Immature natural killer cell (primary cell): Measurements from ENCODE around the gene DOC2B. TPM values are rescaled to one million over a fixed set of nuclear protein-coding genes. Genes with fewer than 3 reads are reported as not detected.
"Not testable (repeated sequence)": the region's sequence is repeated elsewhere in the genome, so short reads cannot be mapped to it uniquely, and the experiment has no call there.

Source experiments
- DNase-seq, 3 donors: peaks; one replicate each; pipeline ENCODE4 v3.0.0; 2022; ENCODE audit warnings: mixed read lengths in 1 of 3
- H3K27ac Mint-ChIP-seq, 6 donors: one replicate each; pipeline ENCODE4 v1.8.0; 2020; ENCODE audit warnings: mixed read lengths in 6 of 6, mild to moderate bottlenecking in 5 of 6, inconsistent platforms in 4 of 6, moderate library complexity in 3 of 6
- H3K27me3 Mint-ChIP-seq, 3 donors: one replicate each; pipeline ENCODE4 v1.8.0; 2020 to 2021; ENCODE audit warnings: low read depth in 3 of 3, mild to moderate bottlenecking in 3 of 3, mixed read lengths in 3 of 3, moderate library complexity in 3 of 3, inconsistent platforms in 1 of 3
- H3K36me3 Mint-ChIP-seq, 3 donors: one replicate each; pipeline ENCODE4 v1.8.0; 2020; ENCODE audit warnings: mixed read lengths in 3 of 3, inconsistent platforms in 2 of 3, mild to moderate bottlenecking in 2 of 3
- H3K4me1 Mint-ChIP-seq, 2 donors: one replicate each; pipeline ENCODE4 v1.8.0; 2020; ENCODE audit warnings: inconsistent platforms in 2 of 2, mild to moderate bottlenecking in 2 of 2, mixed read lengths in 2 of 2, moderate library complexity in 1 of 2
- H3K4me3 Mint-ChIP-seq, 5 donors: one replicate each; pipeline ENCODE4 v1.8.0; 2020; ENCODE audit warnings: mild to moderate bottlenecking in 5 of 5, mixed read lengths in 5 of 5, inconsistent platforms in 3 of 5, moderate library complexity in 3 of 5
- H3K9me3 Mint-ChIP-seq, 6 donors: one replicate each; pipeline ENCODE4 v1.8.0; 2020; ENCODE audit warnings: mild to moderate bottlenecking in 6 of 6, mixed read lengths in 6 of 6, inconsistent platforms in 4 of 6, moderate library complexity in 3 of 6
- polyA plus RNA-seq, 3 donors: library from polyadenylated mRNA; unstranded; fragments of 300-500 nt; fragmentation: Illumina TruSeq; gene quantifications; one replicate each; pipeline ENCODE4 v1.2.3, GENCODE V29; 2021

Gene DOC2B
- polyA plus RNA-seq, 3 donors from 2014 or later: not detected

DNA sequence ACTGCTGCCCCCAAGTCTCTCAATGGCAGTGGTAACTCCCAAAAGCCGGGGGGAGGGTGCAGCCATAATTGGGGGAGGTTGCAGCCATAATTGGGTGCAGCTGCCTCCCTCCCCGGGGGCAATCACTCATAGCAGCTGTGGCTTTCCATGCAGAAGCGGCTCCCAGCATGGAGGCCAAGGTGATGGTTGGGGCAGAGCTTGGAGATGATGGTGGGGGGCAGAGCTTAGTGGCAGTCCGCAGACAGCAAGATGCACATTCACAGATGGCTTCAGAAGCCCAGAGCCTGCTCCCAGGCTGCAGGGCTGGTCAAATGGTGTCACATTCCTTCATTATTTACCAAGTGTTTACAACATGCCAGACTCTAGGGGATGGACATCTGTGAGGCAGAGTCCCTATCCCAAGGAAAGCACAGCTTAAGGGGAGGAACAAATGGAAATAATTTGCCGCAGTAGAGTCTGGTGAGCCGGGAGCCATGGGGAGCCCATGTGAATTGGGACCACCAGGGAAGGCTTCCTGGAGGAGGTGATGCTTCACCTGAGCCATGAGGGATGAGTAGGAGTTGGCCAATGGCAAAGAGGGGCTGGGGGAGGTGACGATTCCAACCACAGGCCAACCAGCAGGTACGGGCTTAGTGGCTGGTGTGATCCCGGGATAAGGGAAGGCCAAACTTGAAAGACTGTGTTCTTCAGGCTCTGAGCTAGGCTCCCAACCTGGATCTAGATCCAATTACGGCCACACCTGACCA lies 8.1 kb downstream of the DOC2B start:
- Mint-ChIP-seq H3K27me3 (peaks cover 4 to 6% (median 5%) of the 10 kb centered on the region in 3 donors), H3K4me3 (no peak overlapping the region), H3K4me1 (peaks cover 0 to 1% of the 10 kb centered on the region in 2 donors), H3K9me3 (no peaks in the 10 kb centered on the region), H3K36me3 (no peaks in the 10 kb centered on the region), H3K27ac (no peak overlapping the region)
- DNase-seq: no peak

DNA sequence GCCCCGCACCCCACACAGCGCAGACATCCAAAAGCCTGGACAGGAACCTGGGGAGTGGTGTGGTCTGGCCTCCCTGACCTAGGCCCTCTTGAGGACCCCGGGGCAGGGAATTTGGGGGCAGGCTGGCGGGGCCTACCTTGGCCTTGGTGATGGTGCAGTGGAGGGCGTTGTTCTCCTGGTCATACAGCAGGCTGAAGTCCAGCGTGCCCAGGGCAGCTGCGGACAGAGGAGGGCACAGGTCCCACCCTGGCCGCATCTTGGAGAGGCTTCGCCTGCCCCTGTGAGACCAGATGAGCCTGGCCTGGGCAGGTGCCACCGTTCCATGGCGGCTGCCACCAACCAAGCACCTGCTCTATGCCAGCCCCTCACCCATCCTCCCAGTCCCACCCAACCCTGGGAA lies 9.0 kb downstream of the DOC2B start:
- Mint-ChIP-seq H3K36me3 (no peaks in the 10 kb centered on the region), H3K9me3 (no peaks in the 10 kb centered on the region), H3K27ac (no peak overlapping the region), H3K4me3 (no peak overlapping the region), H3K4me1 (peaks cover 0 to 1% of the 10 kb centered on the region in 2 donors), H3K27me3 (peaks cover 2 to 6% (median 3%) of the 10 kb centered on the region in 3 donors)
- DNase-seq: no peak

DNA sequence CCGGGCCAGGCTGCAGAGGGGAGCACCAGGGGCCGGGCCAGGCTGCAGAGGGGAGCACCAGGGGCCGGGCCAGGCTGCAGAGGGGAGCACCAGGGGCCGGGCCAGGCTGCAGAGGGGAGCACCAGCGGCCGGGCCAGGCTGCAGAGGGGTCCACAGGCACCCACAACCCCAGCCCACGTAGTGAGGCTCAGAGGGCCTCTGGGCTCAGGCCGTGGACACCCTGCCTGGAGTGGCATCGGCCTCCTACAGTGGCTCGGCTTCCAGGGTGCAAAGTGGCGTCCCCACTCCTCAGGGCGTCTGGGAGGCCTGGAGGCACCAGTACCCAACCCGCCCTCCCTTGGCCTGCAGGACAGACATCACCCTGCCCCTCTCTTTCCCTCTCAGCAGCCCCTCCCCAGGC lies 9.6 kb downstream of the DOC2B start:
- Mint-ChIP-seq H3K27ac (no peak overlapping the region), H3K9me3 (no peaks in the 10 kb centered on the region), H3K4me1 (peaks cover 0 to 1% of the 10 kb centered on the region in 2 donors), H3K27me3 (peaks cover 2 to 3% (median 2%) of the 10 kb centered on the region in 3 donors), H3K36me3 (no peaks in the 10 kb centered on the region), H3K4me3 (no peak overlapping the region)
- no peak for DNase-seq

DNA sequence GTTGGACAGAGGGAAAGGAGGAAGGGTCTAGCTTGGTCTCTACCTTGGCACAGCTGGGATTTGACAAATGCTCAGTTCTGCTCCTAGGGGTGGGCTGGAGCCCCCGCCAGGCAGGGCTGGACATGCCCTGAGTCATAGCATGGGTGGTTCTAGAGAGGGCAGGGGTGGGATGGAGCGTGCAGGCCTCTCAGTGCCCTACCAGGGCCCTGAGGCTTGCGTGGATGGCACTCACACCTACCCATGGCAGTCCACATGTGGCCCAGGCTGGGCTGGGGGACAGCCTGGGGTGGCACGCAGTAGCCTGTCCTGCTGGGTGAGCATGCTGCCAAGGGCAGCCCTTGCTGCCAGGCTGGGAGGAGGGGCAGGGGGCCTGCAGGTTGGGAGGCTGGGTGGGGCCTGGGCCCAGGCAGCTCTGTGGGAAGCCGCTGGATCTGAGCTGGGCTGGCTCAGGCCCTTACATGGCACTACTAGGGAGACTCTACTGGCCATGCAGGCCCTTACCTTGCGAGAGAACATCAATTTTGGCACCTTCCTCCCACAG lies 11.2 kb downstream of the DOC2B start:
- Mint-ChIP-seq H3K4me3 (no peak overlapping the region), H3K4me1 (peaks cover 0 to 1% of the 10 kb centered on the region in 2 donors), H3K9me3 (no peaks in the 10 kb centered on the region), H3K36me3 (no peaks in the 10 kb centered on the region), H3K27me3 (peaks cover 2 to 4% (median 3%) of the 10 kb centered on the region in 3 donors), H3K27ac (no peak overlapping the region)
- no peak for DNase-seq

- not testable (repeated sequence) for H3K27ac Mint-ChIP-seq, DNase-seq, H3K36me3 Mint-ChIP-seq, H3K9me3 Mint-ChIP-seq, H3K4me1 Mint-ChIP-seq, H3K27me3 Mint-ChIP-seq, H3K4me3 Mint-ChIP-seq
These were observed 12.8 kb downstream of the DOC2B start for GRCh38 chr17:168614-169013.

- Mint-ChIP-seq H3K4me3 (no peak overlapping the region), H3K27me3 (peaks cover 2 to 6% (median 5%) of the 10 kb centered on the region in 3 donors), H3K4me1 (peaks cover 0 to 1% of the 10 kb centered on the region in 2 donors), H3K27ac (no peak overlapping the region), H3K36me3 (no peaks in the 10 kb centered on the region), H3K9me3 (no peaks in the 10 kb centered on the region)
- no peak for DNase-seq
These were observed 15.5 kb downstream of the DOC2B start for GRCh38 chr17:165939-166338.

- Mint-ChIP-seq H3K27me3 (peaks cover 2 to 6% (median 5%) of the 10 kb centered on the region in 3 donors), H3K9me3 (no peaks in the 10 kb centered on the region), H3K36me3 (no peaks in the 10 kb centered on the region), H3K27ac (no peak overlapping the region), H3K4me3 (no peak overlapping the region), H3K4me1 (peaks cover 0 to 1% of the 10 kb centered on the region in 2 donors)
- no peak for DNase-seq
These were observed 16.9 kb downstream of the DOC2B start for GRCh38 chr17:164303-165235.

DNA sequence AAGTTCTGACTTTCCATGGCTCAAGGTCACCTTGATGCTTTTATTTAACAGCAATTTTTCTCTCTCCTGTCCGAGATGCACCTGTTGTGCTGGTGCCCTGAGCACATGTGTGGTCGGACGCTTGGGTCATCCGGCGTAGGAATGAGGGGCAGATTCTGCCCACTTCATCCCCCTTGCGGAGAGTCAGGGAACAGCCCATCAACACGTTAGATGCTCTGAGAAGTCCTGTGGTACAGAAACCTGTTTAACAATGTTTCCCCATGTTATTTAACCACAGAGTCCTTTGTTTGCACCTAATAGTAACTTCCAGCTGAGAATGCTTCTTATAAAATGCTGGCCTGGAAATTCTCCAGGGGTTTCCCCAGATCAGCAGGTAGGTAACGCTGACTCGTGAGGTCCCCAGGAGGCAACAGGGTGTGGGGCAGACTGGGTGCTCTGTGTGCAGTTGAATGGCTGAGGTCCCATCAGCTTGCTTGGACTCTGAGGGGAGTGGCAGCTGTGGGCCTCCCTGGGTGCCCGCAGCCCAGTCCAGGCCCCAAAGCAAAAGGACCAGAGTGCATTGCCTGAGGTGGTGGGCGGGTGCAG lies 17.8 kb downstream of the DOC2B start:
- H3K36me3 Mint-ChIP-seq: no peaks in the 10 kb centered on the region
- peaks cover 2 to 6% (median 5%) of the 10 kb centered on the region in 3 donors for H3K27me3 Mint-ChIP-seq
- DNase-seq: no peak
- no peaks in the 10 kb centered on the region for H3K9me3 Mint-ChIP-seq
- H3K4me3 Mint-ChIP-seq: no peak overlapping the region
- H3K4me1 Mint-ChIP-seq: no peaks in the 10 kb centered on the region
- H3K27ac Mint-ChIP-seq: no peak overlapping the region

- H3K4me3 Mint-ChIP-seq: no peak overlapping the region
- no peak for DNase-seq
- no peaks in the 10 kb centered on the region for H3K36me3 Mint-ChIP-seq
- H3K4me1 Mint-ChIP-seq: no peaks in the 10 kb centered on the region
- no peaks in the 10 kb centered on the region for H3K9me3 Mint-ChIP-seq
- peaks cover 2 to 6% (median 5%) of the 10 kb centered on the region in 3 donors for H3K27me3 Mint-ChIP-seq
- no peak overlapping the region for H3K27ac Mint-ChIP-seq
These were observed 18.8 kb downstream of the DOC2B start for GRCh38 chr17:162689-163088.

- Mint-ChIP-seq H3K27me3 (peaks cover 2 to 6% (median 5%) of the 10 kb centered on the region in 3 donors), H3K36me3 (no peaks in the 10 kb centered on the region), H3K27ac (no peak overlapping the region), H3K4me1 (no peaks in the 10 kb centered on the region), H3K4me3 (no peak overlapping the region), H3K9me3 (no peaks in the 10 kb centered on the region)
- no peak for DNase-seq
These were observed 20.0 kb downstream of the DOC2B start for GRCh38 chr17:161481-161880.

- DNase-seq: no peak
- H3K4me3 Mint-ChIP-seq: no peak overlapping the region
- H3K27ac Mint-ChIP-seq: peak overlapping the region in 1 of 6 donors; percentile 46
- H3K27me3 Mint-ChIP-seq: peaks cover 0 to 8% (median 6%) of the 10 kb centered on the region in 3 donors
- H3K36me3 Mint-ChIP-seq: no peaks in the 10 kb centered on the region
- H3K9me3 Mint-ChIP-seq: no peaks in the 10 kb centered on the region
- no peaks in the 10 kb centered on the region for H3K4me1 Mint-ChIP-seq
These were observed 21.1 kb downstream of the DOC2B start for GRCh38 chr17:160336-160735.

GRCh38 chr17:159609-160008 lies 21.8 kb downstream of the DOC2B start:
- no peak for DNase-seq
- H3K4me1 Mint-ChIP-seq: no peaks in the 10 kb centered on the region
- peaks cover 0 to 10% (median 6%) of the 10 kb centered on the region in 3 donors for H3K27me3 Mint-ChIP-seq
- no peaks in the 10 kb centered on the region for H3K9me3 Mint-ChIP-seq
- H3K36me3 Mint-ChIP-seq: no peaks in the 10 kb centered on the region
- H3K27ac Mint-ChIP-seq: no peak overlapping the region
- no peak overlapping the region for H3K4me3 Mint-ChIP-seq

- H3K27ac Mint-ChIP-seq: no peak overlapping the region
- no peaks in the 10 kb centered on the region for H3K9me3 Mint-ChIP-seq
- DNase-seq: no peak
- no peaks in the 10 kb centered on the region for H3K4me1 Mint-ChIP-seq
- H3K4me3 Mint-ChIP-seq: no peak overlapping the region
- no peaks in the 10 kb centered on the region for H3K36me3 Mint-ChIP-seq
- peaks cover 0 to 10% (median 3%) of the 10 kb centered on the region in 3 donors for H3K27me3 Mint-ChIP-seq
These were observed 23.1 kb downstream of the DOC2B start for GRCh38 chr17:158379-158778.

DNA sequence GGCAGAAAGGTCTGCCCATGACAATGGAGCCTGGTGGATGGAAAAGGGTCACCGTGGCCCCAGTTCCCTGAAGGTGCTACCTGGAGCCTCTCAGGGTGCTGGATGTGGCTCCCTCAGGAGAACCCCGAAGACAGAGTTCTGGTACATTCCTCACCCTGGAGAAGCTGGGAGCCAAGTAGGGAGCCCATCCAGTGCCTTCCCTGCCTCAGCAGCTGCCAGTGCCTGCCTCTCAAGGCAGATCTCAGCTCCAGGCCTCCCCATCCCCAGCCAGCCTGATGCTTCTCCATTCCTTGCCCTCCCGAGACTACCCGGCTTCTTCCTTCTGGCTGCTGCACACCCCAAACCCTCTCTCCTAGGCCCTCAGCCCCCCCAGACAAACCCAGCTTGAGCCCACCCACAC lies 23.5 kb downstream of the DOC2B start:
- no peaks in the 10 kb centered on the region for H3K4me1 Mint-ChIP-seq
- H3K36me3 Mint-ChIP-seq: no peaks in the 10 kb centered on the region
- no peak overlapping the region for H3K4me3 Mint-ChIP-seq
- no peak overlapping the region for H3K27ac Mint-ChIP-seq
- peaks cover 0 to 10% (median 3%) of the 10 kb centered on the region in 3 donors for H3K27me3 Mint-ChIP-seq
- no peaks in the 10 kb centered on the region for H3K9me3 Mint-ChIP-seq
- no peak for DNase-seq
